ENCODE results near the gene DEFB113. TPM values are rescaled to one million over a fixed set of nuclear protein-coding genes. Genes with fewer than 3 reads are reported as not detected.

Gene DEFB113
- total RNA-seq, 1 donor from 2014 or later, result not detected

DNA sequence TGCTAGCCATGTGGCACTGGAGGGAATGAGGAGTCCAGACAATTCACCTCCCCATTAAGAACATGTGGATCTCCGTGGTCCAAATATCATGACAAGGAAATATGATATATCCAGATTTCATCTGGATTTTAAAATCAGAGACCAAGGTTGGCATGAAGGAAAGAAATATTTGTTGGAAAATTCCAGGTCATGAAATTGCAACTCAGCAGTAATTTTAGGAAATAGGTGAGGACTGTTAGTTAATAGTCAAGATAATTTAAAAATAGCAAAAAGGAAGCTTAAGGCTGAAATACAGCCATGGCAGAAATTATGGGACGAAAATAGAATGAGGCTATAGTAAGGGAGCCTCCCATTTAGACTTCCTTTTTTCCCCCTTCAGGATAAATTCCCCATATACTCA lies 32.4 kb downstream of the DEFB113 start:
- intact Hi-C loops (cut with micrococcal nuclease), result no loop called here

DNA sequence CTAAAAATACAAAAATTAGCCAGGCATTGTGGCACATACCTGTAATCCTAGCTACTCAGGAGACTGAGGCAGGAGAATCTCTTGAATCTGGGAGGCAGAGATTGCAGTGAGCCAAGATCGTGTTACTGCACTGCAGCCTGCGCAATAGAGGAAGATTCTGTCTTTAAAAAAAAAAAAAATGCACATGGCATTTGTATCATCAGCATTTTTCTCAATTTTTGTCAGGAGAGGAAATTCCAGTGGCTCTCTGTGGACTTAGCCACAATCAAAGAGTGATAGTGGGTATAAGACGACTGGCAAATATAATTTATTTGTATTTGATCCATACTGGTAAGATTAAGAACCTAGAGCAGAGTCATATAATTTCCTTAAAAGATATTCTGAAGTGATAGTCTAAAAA lies 34.0 kb downstream of the DEFB113 start:
- intact Hi-C loops (cut with micrococcal nuclease), result no loop called here

DNA sequence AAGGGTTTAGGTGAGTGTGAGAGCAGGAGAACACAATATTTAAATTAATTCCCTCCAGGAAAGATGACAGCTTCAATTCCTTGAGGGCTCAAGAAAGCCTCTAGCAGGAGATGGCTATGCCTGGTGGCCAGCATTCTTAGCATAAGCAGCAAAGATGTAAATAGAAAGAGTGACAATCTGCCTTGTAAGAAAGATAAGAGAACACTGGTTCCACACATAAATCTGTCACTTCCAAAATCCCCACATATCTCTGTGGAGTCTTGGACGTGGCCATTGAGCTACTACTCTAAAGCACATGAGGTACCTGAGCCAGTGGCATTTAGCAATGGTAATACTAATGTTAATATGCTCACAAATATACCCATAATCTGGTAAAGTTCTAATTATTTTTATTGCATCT lies 34.7 kb downstream of the DEFB113 start:
- intact Hi-C loops (cut with micrococcal nuclease), result no loop called here

DNA sequence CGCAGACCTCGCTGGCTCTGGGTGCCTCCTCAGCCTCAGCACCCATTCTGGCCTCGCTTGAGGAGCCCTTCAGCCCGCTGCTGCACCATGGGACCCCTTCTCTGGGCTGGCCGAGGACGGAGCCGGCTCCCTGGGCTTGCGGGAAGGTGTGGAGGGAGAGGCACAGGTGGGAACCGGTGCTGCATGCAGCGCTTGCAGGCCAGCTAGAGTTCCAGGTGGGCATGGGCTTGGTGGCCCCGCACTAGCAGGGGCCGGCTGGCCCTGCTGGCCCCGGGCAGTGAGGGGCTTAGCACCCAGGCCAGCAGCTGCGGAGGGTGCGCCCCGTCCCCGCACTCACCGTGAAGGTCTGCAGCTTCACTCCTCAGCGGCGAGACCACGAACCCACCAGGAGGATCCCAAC lies 35.9 kb downstream of the DEFB113 start:
- intact Hi-C loops (cut with micrococcal nuclease), result no loop called here

DNA sequence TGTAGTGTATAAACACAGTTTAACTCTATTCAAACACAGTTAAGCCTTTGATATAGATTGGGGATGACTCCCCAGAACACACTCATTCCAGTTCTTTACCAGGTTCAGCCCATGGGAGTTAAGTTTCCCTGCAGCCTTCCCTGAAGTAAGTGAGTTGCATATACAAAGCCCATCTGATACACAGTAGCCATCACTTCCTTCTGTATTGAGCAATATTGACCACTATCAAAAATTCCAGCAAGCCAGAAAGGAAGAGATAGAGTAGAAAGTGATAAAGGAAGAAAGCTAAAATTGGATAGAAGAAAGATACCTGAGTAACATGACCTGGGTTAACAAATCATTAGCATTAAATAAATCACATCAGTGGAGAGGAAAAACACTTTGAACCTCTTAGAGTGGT lies 40.1 kb downstream of the DEFB113 start:
- intact Hi-C loops (cut with micrococcal nuclease), result no loop called here

DNA sequence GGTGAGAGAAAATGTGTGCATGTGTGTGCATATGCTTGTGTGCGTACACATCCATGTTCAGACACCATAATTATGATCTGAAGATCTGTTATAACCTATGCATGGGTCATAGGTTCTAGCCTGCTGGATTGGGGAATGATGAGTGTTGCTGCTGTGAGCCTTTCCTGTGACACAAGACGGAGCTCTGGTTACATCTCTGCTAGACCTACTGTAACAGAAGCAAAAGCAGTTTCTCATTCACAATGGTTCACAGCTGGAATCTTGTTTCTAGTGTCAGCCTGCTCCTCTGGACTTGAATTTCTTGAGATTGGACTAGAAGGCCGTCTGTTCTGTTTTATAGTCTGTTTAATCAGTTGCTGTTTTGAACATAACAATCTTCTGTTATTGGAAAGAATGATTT lies 45.6 kb downstream of the DEFB113 start:
- intact Hi-C loops (cut with micrococcal nuclease), result no loop called here

DNA sequence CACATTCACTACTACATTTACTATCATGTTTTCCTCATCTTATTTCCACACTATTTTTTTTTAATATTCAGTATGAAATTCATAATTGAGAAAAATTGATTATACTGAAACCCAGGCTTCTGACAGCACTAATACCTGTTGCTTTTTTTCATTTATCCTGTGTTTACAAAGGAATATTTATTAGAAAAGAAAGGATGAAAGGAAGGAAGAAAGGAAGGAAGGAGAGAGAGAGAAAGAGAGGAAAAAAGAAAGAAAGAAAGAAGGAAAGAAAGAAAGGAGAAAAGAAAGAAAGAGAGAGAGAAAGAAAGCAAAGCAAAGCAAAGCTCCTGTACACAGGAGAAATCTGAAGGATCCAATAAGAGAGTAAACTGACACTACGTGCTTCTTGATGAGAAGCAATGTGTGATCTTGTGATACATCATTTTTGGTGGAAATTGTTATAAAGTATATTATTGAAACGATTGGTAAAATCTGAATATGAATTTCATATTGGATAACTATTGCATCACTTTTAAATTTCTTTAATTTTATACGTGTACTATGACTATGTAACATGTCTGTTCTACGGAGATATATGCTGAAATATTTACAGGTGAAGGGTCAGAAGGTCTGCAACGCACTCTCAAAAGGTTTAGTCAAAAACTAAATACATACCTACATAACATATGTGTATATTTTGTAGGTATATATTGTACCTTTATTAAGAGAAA lies 49.3 kb downstream of the DEFB113 start:
- intact Hi-C loops (cut with micrococcal nuclease), result no loop called here

DNA sequence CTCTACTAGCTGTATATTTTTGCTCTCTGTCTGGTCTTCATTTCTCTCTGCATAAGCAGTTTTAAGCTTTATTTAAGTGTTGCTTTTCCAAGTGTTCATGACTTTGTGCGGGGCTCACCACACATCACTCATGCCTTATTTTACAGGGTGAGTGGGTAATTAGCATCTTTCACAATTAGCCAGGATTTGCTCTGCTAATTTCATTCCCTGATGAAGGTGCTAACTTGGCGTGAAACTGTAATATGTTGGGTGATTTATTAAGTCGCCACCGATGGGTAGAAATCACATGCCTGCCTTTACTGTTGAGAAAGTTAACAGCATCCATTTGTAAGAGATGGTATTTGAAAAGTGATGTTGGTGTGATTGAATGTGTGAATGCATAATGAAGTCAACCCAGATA lies 50.2 kb downstream of the DEFB113 start:
- intact Hi-C loops (cut with micrococcal nuclease), result no loop called here

DNA sequence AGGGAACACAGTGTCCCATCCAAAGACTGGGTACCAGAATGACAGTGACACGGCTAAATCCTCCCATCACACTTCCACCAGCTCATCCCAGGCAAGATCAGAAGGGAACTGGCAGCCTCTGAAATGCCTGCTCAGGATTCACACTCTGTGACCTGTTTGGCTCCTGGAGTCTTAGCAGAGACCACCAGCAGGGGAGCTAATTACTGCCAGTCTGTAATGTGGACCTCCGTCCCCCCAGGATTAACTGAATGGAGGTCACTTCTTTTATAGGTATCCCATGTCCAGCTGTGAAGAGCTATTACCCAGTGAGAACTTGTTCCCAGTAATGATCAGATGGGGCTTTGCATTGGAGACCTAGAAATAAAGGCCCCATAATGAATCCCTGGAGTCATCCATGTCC lies 50.6 kb downstream of the DEFB113 start:
- intact Hi-C loops (cut with micrococcal nuclease), result no loop called here

Other genes starting within 250 kb of the DEFB113 start
- gene CRISP3, start 225.2 kb downstream of the DEFB113 start, total RNA-seq, result not detected in 2 replicates
- gene PGK2, start 182.3 kb downstream of the DEFB113 start, total RNA-seq, result not detected in 2 replicates
- gene CRISP1, start 103.1 kb downstream of the DEFB113 start, total RNA-seq, result not detected in 2 replicates
- gene DEFB114, start 5.5 kb downstream of the DEFB113 start, total RNA-seq, result not detected in 2 replicates
- gene DEFB110, start 52.4 kb upstream of the DEFB113 start, total RNA-seq, result not detected in 2 replicates
- not detected in 2 replicates for gene DEFB112, start 80.3 kb upstream of the DEFB113 start, total RNA-seq

Measured in T-helper 1 cell treated with Interleukin-12 subunit alpha and Interleukin-12 subunit beta and Interleukin-4 antibody, amounts not matched to agents 30 ng/mL and 1 ng/mL, for 36 hours (primary cell).